PFSK-1 (cell line): ENCODE measurements around the gene TMEM72.

ENCODE experiments used
- FOXP2 ChIP-seq: optimal IDR thresholded peaks from 2 replicates; pipeline ENCODE3; 2011; ENCODE audit warnings: borderline replicate concordance, control low read depth, inconsistent platforms; ENCODE audit not compliant: insufficient read depth; ENCODE audit errors: extremely low read length, extremely low read depth
- POLR2AphosphoS5 ChIP-seq: IDR thresholded peaks from 2 replicates; pipeline ENCODE4 v1.6.1; 2012; ENCODE audit warnings: low read depth, mild to moderate bottlenecking, control low read depth, low read length, moderate library complexity
- REST ChIP-seq, 2 experiments: IDR thresholded peaks; 2 replicates each; pipeline versions ENCODE4 v1.6.1 to v1.8.0; 2011 to 2012; ENCODE audit warnings: low read depth in 2 of 2, low read length in 2 of 2, control low read depth in 1 of 2, inconsistent platforms in 1 of 2, mild to moderate bottlenecking in 1 of 2, moderate library complexity in 1 of 2; ENCODE audit not compliant: insufficient read depth in 1 of 2
- SIN3A ChIP-seq: IDR thresholded peaks from 2 replicates; pipeline ENCODE4 v1.6.1; 2012; ENCODE audit warnings: mild to moderate bottlenecking, low read length, moderate library complexity, borderline replicate concordance; ENCODE audit not compliant: insufficient read depth
- TAF1 ChIP-seq: IDR thresholded peaks from 2 replicates; pipeline ENCODE4 v1.6.1; 2012; ENCODE audit warnings: low read length, control low read depth, borderline replicate concordance; ENCODE audit not compliant: insufficient read depth

The TMEM72 gene

GRCh38 chr10:44921506-44921905, 10.4 kb downstream of the TMEM72 start:
- TF ChIP-seq FOXP2 (no peak), POLR2AphosphoS5 (no peak), REST (IDR thresholded peaks at IDR 0.05; ENCODE audit: insufficient read depth in 1 of 2, low read depth in 2 of 2, low read length in 2 of 2) (no peak), SIN3A (no peak), TAF1 (no peak)

- no peak for TF ChIP-seq SIN3A
- no peak for TF ChIP-seq FOXP2
- no peak for TF ChIP-seq REST (IDR thresholded peaks at IDR 0.05; ENCODE audit: insufficient read depth in 1 of 2, low read depth in 2 of 2, low read length in 2 of 2)
- no peak for TF ChIP-seq TAF1
- no peak for TF ChIP-seq POLR2AphosphoS5
These were observed 10.9 kb downstream of the TMEM72 start for GRCh38 chr10:44922021-44922420.

GRCh38 chr10:44922796-44923545, 11.8 kb downstream of the TMEM72 start:
- TF ChIP-seq TAF1, result no peak
- TF ChIP-seq POLR2AphosphoS5, result no peak
- TF ChIP-seq FOXP2, result no peak
- TF ChIP-seq SIN3A, result no peak
- no peak for TF ChIP-seq REST (IDR thresholded peaks at IDR 0.05; ENCODE audit: insufficient read depth in 1 of 2, low read depth in 2 of 2, low read length in 2 of 2)

GRCh38 chr10:44923611-44924010, 12.5 kb downstream of the TMEM72 start:
- TF ChIP-seq POLR2AphosphoS5 (no peak), REST (IDR thresholded peaks at IDR 0.05; ENCODE audit: insufficient read depth in 1 of 2, low read depth in 2 of 2, low read length in 2 of 2) (no peak), SIN3A (no peak), TAF1 (no peak), FOXP2 (no peak)
